Measurements from ENCODE around the gene PTN.
"Not testable (repeated sequence)": the region's sequence is repeated elsewhere in the genome, so short reads cannot be mapped to it uniquely, and the experiment has no call there.

PTN gene

DNA sequence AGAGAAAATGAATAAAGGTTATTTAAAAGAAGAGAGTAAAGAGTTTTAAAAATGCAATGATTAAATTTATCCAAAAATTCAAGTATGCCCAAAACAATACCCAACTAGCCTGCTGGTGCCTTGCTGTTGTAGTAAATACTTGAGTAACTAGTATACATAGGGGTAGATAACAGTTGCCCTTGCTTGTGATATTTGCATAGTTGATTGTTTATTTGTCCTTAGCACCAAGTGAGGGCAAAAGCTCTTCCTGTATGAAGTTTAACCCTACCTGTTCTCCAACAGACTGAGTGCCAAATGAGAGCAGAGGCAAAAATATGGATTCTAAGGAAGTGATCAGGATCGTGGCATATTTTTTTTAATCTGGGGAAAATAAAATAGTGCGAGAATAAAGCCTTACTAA lies 85.0 kb downstream of the PTN start:
- no peak for DNase-seq

DNA sequence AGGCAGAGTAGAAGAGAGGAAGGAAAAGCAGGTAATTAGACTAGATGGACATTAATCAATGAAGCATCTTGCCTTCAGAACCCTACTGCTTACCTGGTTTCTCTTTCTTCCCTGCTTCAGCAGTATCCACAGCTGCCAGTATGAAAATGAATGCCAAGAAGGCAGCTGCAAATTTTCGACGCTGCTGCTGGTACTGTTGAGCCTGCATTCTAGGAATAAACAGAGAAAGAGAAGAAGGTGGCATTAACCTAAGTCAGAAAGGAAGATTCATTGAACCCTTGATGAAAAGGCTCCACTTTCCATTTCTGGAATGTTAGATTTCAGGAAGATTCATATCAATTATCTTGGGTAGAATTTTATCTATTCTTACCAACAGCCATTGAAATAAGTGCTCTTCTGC lies 88.8 kb downstream of the PTN start:
- DNase-seq = no peak

DNA sequence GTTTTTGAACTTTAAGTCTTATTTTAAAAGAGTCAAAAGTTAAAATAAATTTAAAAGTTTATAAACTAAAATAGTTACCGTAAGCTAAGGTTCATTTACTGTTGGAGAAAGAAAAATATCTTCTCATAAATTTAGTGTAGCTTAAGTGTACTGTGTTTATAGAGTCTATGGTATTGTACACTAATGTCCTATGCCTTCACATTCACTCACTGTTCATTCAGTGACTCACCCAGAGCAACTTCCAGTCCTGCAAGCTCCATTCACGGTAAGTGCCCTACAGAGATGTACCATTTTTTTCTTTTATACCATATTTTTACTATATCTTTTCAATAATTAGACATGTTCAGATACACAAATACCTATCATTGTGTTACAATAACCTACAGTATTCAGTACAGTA lies 97.6 kb downstream of the PTN start:
- DNase-seq = no peak

DNA sequence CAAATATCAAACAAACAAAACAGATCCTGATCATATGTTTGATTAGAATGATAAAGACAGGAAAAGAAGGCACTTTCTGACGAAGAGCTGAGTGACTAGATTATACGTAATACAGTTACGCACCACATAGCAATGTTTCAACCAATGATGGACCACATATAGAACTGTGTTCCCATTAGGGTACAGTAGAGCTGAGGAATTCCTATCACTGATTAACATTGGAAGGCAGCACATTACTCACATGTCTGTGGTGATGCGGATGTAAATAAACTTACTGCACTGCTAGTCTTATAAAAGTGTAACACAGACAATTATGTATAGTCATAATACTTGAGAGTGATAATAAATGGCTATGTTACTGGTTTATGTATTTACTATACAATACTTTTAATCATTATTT lies 98.3 kb downstream of the PTN start:
- no peak for DNase-seq

DNA sequence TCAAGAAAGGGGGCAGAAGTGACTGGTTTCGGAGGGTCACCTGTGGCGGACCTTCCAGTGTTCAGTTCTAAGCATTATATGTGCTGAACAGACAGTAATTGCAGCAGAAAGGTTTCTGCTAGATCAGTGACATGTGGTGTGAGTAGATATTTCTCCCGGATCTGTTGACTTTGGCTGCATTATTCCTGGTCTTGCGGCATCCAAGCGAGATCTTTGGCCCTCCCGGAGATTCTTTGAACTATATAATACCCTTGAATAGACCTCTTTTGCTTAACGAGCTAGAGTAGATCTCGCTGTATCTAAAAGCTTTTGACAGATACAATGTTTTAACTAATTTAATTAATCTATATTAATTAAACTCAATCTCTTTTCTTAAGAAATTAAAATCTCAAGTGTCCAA lies 99.8 kb downstream of the PTN start:
- no peak for DNase-seq

DNA sequence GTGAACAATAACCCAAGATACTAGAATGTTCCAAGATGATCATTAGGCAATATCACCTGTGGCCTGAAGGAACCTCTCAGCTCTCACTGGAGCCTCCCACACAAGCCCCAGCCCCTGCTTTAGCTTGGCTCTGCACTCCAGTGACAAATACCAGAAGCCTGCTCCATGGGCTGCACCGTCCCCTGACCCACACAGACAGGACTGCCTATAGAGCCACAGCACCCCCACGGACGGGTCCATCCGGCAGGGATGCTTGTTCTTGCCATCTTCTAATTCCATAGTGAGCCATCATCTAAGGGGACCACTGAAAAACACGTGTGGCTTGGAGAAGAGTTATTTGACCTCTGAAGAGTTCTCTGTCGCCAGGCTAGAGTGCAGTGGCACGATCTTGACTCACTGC lies 100.9 kb downstream of the PTN start:
- no peak for DNase-seq

DNA sequence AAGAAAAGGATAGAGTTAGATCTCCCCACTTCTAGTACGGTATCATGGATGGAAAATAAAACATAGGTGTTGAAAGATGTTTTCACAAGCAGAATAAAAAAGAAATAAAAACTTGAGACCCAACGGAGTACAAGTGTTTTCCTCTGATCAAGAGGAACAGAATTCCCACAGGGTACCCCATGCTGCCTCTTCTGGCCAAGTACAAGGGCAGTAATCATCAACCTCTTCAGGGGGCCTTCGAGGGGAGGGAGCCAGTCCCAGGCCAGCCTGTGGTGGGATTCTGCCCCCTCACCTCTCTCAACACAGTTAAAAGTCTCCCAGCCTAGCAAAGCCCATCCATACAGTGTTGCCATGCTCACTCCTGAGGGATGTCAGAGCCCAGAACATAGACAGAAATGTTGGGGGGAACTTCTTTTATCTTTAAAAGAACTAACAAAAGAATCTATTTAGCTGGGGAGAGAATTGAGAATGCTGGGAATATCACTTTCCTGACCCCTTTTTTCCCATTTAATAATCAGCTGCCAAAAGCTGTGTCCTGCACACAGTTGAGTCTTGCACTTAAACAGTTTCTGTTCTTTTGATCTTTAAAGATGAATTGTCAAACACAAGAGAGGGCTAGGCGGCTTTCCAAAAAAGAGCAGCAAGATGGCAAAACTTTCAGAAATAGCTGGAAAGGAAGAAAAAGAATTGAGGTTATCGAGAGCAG lies 101.7 kb downstream of the PTN start:
- DNase-seq = no peak

DNA sequence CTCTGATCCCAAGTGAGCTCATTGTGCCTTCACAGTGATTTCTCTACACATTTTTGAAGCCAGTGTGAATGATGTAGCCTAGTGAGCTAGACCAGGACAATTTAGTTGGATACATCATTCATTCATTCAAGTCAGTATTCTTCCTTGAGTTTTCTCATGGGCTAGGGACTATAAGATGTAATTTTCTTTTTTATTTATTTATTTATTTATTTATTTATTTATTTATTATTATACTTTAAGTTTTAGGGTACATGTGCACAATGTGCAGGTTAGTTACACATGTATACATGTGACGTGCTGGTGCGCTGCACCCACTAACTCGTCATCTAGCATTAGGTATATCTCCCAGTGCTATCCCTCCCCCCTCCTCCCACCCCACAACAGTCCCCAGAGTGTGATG lies 104.3 kb downstream of the PTN start:
- DNase-seq = not testable (repeated sequence)

DNA sequence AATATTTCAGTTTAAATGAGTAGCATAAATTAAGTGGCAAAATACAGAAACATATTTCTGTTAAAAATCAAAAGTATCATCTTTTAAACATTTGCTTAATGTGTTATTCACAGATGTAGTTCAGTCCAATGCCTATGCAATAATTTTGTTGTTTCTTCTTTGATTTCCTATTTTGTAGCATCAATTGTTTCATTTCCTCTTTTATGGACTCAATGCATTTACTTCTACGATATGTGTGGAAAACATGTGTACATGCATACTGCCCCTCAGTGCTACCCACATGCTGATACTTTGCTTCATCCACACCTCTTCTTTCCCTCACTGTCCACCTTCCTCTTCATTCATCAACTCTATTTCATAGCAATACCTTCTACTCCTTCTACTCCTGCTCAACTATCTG lies 108.1 kb downstream of the PTN start:
- no peak for DNase-seq

DNA sequence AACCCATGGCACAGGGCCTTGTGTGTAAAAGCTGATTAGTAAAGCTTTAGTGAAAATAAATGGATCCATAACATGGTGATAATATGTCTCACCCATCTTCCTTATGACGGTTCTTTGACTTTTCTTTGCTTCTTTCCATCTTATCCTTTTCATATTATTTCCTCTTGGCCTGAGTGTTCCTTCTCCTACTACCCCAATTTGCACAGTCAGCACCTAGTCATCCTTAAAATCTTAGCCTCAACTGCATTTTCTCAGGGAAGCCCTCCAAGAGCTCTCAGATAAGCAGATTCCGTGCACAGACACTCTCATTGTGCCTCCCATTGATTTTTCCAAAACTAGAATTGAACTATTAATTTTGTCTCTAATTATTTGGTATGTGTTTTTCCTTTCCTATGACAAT lies 112.4 kb downstream of the PTN start:
- DNase-seq = no peak

DNA sequence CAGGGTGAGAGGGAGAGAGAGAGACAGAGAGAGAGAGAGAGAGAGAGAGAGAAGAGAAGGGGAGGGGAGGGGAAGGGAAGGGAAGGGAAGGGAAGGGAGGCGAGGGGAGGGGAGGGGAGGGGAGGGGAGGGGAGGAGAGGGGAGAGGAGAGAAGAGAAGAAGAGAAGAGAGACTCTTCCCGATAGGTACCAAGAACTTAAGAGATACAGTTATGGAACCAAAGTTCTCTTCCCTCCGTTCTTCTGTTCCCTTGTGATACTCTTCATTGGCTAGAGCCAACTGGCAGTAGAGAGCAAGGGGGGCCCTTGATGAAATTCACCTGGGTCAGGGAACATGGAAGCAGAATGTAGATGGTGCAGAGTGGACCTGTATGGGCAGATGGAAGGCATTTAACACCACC lies 122.1 kb downstream of the PTN start:
- no peak for DNase-seq

DNA sequence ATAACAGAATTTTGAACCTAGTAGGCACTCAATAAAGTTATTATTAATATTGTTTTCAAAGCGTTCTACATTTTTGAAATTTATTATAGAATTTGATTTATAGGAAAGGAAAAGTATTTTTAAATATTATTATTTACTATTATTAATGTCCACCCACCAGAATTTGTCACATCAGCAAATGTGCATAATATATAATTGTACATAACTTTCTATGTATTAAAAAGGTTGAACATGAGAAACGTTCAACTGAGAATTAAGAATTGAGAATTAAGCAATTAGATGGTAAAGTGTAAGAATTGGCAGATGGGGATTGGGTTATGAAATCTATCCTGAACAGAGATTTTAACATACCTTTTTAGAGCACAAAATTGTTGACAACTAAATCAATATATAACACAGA lies 129.8 kb downstream of the PTN start:
- no peak for DNase-seq

DNA sequence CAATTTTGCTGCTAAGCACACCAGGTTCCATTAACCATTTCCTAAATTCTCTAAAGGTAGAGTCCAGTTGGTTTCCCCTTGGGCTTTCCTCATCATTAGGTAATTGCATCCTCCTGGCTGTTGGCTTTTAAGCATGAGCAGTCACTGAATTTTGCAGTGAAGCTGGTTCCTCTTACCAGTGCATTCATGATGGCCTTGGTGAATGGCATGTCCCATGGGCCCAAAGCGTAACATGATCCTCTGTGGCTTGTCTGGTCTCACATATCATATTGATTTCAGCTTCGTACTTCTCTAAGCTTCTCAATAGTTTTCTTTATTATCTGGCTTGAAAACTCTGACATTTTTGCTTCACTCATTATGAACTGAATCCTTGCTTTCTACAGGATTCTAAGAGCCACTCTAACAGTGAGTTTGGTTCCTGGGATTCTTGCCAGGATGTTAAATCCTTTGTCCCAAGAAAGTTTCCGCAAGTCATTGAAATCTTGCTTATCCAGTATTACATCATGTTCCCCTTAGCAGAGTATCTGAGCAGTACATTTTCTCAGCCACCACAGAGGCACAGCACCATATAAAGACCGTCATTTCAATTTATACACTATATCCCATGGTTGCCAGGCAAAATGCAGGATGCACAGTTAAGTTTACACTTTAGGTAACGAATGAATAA lies 134.2 kb downstream of the PTN start:
- no peak for DNase-seq

DNA sequence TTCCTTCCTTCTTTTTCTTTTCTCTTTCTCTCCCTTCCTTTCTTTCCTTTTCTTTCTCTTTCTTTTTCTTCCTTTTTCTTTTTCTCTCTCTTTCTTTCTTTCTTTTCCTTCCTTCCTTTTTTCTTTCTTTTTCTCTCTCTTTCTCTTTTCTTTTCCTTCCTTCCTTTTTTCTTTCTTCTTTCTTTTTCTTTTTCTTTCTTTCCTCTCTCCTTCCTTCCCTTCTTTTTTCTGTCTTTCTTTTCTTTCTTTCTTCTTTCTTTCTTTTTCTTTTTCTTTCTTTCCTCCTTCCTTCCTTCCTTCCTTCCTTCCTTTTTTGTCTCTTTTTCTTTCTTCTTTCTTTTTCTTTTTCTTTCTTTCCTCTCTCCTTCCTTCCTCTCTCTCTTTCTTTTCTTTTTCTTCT lies 136.8 kb downstream of the PTN start:
- DNase-seq = no peak

DNA sequence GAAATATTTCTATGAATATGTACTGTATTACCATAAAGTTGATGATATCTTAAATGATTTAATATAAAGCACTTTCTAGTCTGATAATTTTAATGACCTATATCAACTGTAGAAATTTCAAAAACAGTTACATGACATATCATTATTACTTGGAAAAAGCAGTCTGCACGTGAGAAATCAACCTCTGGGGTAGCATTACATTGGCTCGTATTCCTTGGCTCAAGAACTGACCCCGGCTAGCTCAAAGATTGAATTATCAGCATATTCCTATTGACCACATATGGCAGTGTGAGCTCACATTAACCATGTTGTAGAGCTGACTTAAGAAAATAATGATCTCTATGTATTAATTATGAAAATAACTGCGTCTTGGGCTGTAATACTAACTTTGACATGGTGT lies 139.3 kb downstream of the PTN start:
- no peak for DNase-seq

DNA sequence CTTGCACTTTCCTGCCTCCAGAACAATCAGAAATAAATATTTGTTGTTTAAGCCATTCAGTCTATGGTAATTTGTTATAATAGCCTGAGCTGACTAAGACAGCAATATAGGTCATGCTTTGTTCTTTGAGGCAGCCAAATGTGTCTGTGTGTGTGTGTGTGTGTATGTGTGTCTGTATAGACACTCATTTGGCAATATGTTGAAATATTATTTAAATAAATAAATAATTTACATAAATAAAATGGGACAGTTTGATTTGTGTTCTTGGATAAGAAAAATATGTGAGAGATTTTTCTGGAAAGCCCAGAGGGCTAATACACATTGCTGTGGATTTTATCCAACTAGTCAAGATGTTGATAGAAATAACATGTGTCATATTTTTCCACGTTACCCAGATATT lies 140.2 kb downstream of the PTN start:
- DNase-seq = no peak

DNA sequence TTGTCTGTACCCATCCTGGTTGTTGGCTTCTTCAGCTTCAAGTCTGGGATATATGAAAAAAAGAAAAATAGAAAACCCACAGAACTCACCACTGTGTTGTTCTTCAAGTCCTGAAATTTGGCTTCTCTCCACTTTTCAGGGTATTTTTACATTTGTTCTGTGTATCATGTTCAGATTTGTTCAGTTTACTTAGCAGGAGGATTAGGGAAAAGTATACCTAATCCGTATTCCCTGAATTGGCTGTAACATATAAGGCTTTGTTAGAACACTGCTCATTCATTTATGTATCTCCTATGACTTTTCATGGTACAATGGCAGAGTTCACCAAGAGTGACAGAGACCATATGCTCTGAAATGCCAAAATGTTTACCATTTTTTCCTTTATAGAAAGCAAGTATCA lies 146.9 kb downstream of the PTN start:
- DNase-seq = no peak

DNA sequence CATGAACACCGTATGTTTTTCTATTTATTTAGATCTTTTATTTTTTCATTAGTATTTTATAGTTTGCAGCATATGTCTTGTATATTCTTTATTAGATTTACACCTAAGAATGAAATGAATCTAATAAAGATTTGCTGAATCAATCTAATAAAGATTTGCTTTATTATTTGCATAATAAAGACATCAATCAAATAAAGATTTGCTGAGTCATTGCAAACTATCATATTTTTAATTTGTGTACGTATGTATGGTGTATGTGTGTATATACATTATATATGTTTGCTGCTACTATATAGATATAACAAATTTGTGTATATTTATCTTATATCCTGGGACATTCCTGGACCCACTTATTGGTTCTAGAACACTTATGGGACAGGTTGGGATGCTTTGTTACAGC lies 147.5 kb downstream of the PTN start:
- no peak for DNase-seq

DNA sequence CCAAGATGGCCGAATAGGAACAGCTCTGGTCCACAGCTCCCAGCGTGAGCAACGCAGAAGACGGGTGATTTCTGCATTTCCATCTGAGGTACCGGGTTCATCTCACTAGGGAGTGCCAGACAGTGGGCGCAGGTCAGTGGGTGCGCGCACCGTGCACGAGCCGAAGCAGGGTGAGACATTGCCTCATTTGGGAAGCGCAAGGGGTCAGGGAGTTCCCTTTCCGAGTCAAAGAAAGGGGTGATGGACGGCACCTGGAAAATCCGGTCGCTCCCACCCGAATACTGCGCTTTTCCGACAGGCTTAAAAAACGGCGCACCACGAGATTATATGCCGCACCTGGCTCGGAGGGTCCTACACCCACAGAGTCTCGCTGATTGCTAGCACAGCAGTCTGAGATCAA lies 161.9 kb downstream of the PTN start:
- DNase-seq = not testable (repeated sequence)
